22Rv1 (cell line): ENCODE measurements around the gene TNIP2.

Experiments used
- CTCF ChIP-seq: fragments of 450-650 bp; IDR thresholded peaks from 2 replicates; pipeline ENCODE4 v1.5.1; 2017; ENCODE audit warnings: mild to moderate bottlenecking
- ZFX ChIP-seq: fragments of 450-650 bp; IDR thresholded peaks from 2 replicates; pipeline ENCODE4 v1.6.1; 2017; ENCODE audit warnings: antibody characterized with exemption, borderline replicate concordance

- TF ChIP-seq CTCF: no peak
- TF ChIP-seq ZFX: no peak
Observed at GRCh38 chr4:2746891-2747695, 9.0 kb downstream of the TNIP2 start.
